Measurements from ENCODE around the gene KLK1.
"Not testable (repeated sequence)": the region's sequence is repeated elsewhere in the genome, so short reads cannot be mapped to it uniquely, and the experiment has no call there.

Gene KLK1

GRCh38 chr19:50792272-50793250 is 31.0 kb downstream of the KLK1 start:
- DNase-seq (ENCODE audit: low read depth) = no peak

DNA sequence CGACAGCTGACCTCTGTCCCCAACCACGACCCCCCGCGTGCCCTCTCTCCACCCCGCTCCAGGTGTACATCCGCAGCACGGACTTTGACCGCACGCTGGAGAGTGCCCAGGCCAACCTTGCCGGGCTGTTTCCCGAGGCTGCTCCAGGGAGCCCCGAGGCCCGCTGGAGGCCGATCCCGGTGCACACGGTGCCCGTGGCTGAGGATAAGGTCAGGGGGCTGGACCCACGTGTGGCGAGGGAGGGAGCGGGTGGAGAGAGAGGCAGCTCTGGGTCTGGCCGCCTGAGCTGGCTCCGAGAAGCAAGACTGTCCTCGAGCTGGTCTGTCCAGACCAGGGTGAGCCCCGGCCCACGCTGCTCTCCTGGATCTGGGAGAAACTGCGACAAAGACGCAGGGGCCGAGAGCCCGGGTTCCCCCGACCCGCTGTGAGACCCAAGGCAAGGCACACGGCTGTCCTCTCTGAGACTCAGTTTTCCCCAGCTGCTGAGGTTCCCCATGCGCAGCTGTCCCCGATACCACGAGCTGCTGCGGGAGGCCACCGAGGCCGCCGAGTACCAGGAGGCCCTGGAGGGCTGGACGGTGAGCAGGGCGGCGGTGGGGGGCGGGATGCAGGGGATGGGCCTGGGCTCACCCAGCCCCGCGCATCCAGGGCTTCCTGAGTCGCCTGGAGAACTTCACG is 31.9 kb downstream of the KLK1 start:
- DNase-seq (ENCODE audit: low read depth) = no peak

GRCh38 chr19:50790922-50791467 is 32.6 kb downstream of the KLK1 start:
- DNase-seq (ENCODE audit: low read depth) = no peak

- DNase-seq (ENCODE audit: low read depth) = no peak
Observed at GRCh38 chr19:50790396-50790795, 33.2 kb downstream of the KLK1 start, which contains the start of gene ACP4. Gene ACP4, plus strand, starts transcription at chr19:50790415. Its CDS starts 0 bp downstream, at chr19:50790415.

GRCh38 chr19:50785329-50785728 is 38.3 kb downstream of the KLK1 start:
- no peak for DNase-seq (ENCODE audit: low read depth)

- no peak for DNase-seq (ENCODE audit: low read depth)
Observed at GRCh38 chr19:50784710-50785109, 38.9 kb downstream of the KLK1 start.

DNA sequence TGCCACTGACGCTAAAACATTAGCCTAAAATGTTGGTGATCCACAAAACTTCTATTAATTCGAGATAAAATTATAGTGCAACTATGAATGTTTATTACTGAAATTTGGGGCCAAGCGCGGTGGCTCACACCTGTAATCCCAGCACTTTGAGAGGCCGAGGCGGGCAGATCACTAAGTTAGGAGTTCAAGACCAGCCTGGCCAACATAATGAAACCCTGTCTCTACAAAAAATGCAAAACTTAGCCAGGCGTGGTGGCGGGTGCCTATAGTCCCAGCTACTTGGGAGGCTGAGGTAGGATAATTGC is 39.8 kb downstream of the KLK1 start:
- not testable (repeated sequence) for DNase-seq (ENCODE audit: low read depth)

GRCh38 chr19:50780753-50781435 is 42.7 kb downstream of the KLK1 start:
- DNase-seq (ENCODE audit: low read depth) = no peak

DNA sequence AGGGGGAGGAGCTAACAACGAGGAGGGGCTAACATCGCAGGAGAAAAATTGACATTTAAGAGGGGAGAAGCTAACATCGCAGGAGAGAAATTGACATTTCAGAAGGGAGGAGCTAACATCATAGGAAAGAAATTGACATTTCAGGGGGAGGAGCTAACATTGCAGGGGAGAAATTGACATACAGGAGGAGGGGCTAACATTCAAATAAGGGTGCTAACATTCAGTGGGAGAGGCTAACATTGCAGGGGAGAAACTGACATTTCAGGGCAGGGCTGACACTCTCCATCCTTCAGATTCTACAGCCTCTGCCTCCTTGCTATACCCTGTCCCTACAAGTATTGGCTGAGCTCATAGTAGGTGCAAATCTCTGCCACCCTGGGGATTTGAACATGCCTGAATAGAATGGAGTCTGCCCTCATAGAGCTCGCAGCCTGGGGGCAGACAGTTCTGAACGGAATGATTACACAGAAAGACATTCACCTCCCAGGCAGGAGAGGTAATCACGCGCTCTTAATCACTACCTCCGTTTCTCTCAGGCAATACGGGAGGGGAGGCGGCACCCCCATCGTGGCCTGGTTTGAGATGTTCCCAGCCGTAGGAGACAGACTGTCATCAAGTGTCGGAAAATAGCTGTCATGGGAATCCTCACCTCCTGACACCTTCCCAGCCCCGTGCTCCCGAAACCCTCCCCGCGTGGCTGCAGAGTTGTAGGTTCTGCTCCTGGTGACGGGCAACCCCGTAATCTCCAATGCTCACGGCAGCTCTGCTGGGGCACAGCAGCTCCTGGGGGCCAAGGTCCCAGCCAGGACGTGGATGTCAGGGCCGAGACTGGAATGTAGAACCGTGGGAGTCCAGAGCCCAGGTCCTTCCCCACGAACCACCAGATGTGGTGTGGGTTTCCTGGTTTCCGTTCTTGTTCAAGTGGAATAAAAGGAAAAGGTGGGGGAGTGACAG is 43.8 kb downstream of the KLK1 start:
- DNase-seq (ENCODE audit: low read depth) = no peak

DNA sequence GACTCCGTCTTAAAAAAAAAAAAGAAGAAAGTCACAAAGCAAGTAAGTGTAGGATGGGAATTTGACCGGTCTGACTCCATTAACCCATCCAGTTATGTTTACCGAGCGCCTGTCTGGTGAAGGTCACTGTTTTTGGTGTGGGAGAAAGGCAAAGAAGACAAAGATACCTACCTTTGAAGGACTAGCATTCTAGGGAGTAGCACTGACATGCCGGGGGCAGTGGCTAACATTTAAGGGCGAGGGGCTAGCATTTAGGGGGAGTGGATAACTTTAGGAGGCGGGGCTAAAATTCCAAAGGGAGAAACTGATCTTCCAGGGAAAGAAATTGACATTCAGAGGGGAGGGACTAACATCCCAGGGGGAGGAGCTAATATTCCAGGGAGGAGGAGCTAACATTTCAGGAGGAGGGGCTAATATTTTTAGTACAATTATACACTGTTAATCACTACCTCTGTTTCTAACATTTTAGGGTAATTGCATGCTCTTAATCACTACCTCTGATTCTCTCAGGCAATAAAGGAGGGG is 44.6 kb downstream of the KLK1 start:
- no peak for DNase-seq (ENCODE audit: low read depth)

DNA sequence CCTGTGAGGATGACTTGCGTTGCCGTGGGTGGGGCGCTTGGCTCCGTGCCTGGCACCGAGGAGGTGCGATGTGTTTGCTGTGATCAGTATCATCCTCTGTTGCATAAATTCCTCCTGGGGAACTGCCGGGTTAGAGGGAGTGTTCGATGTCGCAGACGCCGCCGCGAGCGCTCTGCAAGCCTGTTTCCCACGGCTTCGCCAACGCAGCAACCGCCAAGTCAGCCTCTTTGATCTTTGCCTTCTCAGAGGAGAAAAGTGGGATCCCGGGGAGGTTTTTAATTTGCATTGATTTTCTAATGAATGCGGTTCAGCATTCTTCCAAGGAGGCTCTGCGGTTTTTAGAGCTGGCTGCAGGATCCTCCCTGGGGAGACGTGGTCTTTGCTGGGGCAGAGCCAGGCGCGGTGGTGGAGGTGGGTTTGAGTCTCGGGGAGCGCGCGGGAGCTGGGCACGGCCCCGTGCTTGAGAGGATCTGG is 45.7 kb downstream of the KLK1 start:
- no peak for DNase-seq (ENCODE audit: low read depth)

DNA sequence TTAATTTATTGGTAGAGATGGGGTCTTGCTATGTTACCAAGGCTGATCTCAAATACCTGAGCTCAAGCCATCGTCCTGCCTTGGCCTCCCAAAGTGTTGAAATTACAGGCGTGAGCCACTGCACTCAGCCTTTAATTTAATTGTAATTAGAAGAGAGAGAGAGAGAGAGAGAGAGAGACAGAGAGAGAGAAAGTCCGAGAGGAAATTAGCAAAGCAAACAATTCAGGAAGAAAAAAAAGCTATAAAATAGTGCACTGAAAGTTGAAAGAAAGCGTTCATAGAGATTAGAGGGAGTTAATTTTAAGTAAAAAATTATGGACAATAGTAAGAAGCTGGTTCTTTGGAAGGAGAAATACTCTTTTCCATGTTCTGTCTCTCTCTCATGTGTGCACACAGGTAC is 46.3 kb downstream of the KLK1 start:
- DNase-seq (ENCODE audit: low read depth) = no peak

- no peak for DNase-seq (ENCODE audit: low read depth)
Observed at GRCh38 chr19:50776131-50776530, 47.5 kb downstream of the KLK1 start.

GRCh38 chr19:50773454-50773853 is 50.1 kb downstream of the KLK1 start:
- not testable (repeated sequence) for DNase-seq (ENCODE audit: low read depth)

GRCh38 chr19:50772912-50773311 is 50.7 kb downstream of the KLK1 start:
- DNase-seq (ENCODE audit: low read depth) = not testable (repeated sequence)

GRCh38 chr19:50772476-50772875 is 51.1 kb downstream of the KLK1 start:
- DNase-seq (ENCODE audit: low read depth) = no peak

- DNase-seq (ENCODE audit: low read depth) = no peak
Observed at GRCh38 chr19:50770888-50771287, 52.7 kb downstream of the KLK1 start.

DNA sequence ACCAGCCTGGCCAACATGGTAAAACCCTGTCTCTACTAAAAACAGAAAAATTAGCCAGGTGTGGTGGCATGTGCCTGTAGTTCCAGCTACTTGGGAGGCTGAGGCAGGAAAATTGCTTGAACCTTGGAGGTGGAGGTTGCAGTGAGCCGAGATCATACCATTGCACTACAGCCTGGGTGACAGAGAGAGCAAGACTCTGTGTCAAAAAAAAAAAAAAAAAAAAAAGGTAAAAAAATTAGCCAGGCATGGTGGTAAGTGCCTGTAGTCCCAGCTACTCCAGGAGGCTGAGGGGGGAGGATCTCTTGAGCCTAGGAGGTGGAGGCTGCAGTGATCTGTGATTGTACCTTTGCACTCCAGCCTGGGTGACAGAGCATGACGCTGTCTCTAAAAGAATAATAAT is 53.4 kb downstream of the KLK1 start, which contains the start of gene GPR32:
GPR32 (plus strand) TSS at position 301 of the 400 bp plus-strand sequence. CDS start 137 bp downstream, outside the sequence.
- not testable (repeated sequence) for DNase-seq (ENCODE audit: low read depth)

Data from HS-27A (cell line).